Measurements from ENCODE around the gene FLCN.
"Not testable (repeated sequence)": the region's sequence is repeated elsewhere in the genome, so short reads cannot be mapped to it uniquely, and the experiment has no call there.

Gene FLCN
- total RNA-seq: 23.9 to 59.1 reads per million in 2 experiments

GRCh38 chr17:17237026-17237799 lies at the start of gene FLCN:
TSS of gene FLCN (minus strand) at chr17:17237168. CDS start at chr17:17228137, 9,031 bp downstream.
- DNase-seq (ENCODE audit: low read depth): peak; percentile 89

- DNase-seq (ENCODE audit: low read depth): no peak
Measured at GRCh38 chr17:17285951-17286350, 49.0 kb upstream of the FLCN start.

- DNase-seq (ENCODE audit: low read depth): peak; percentile 97
Measured at GRCh38 chr17:17280613-17281549, 43.9 kb upstream of the FLCN start, which contains the start of gene COPS3. TSS of gene COPS3 (minus strand) at chr17:17281246. CDS start at chr17:17281186, 60 bp downstream.

GRCh38 chr17:17279316-17279715 lies 42.3 kb upstream of the FLCN start:
- no peak for DNase-seq (ENCODE audit: low read depth)

GRCh38 chr17:17277431-17277830 lies 40.5 kb upstream of the FLCN start:
- not testable (repeated sequence) for DNase-seq (ENCODE audit: low read depth)

GRCh38 chr17:17275971-17276370 lies 39.0 kb upstream of the FLCN start:
- no peak for DNase-seq (ENCODE audit: low read depth)

GRCh38 chr17:17269926-17270773 lies 33.2 kb upstream of the FLCN start:
- DNase-seq (ENCODE audit: low read depth): no peak

- no peak for DNase-seq (ENCODE audit: low read depth)
Measured at GRCh38 chr17:17264430-17264829, 27.5 kb upstream of the FLCN start.

GRCh38 chr17:17258998-17259397 lies 22.0 kb upstream of the FLCN start:
- no peak for DNase-seq (ENCODE audit: low read depth)

GRCh38 chr17:17258011-17258410 lies 21.0 kb upstream of the FLCN start:
- no peak for DNase-seq (ENCODE audit: low read depth)

GRCh38 chr17:17256316-17256715 lies 19.3 kb upstream of the FLCN start:
- no peak for DNase-seq (ENCODE audit: low read depth)

GRCh38 chr17:17255689-17256088 lies 18.7 kb upstream of the FLCN start:
- not testable (repeated sequence) for DNase-seq (ENCODE audit: low read depth)

- DNase-seq (ENCODE audit: low read depth): no peak
Measured at GRCh38 chr17:17254036-17254435, 17.1 kb upstream of the FLCN start.

GRCh38 chr17:17253406-17253805 lies 16.4 kb upstream of the FLCN start:
- DNase-seq (ENCODE audit: low read depth): no peak

- no peak for DNase-seq (ENCODE audit: low read depth)
Measured at GRCh38 chr17:17252149-17252661, 15.2 kb upstream of the FLCN start.

- no peak for DNase-seq (ENCODE audit: low read depth)
Measured at GRCh38 chr17:17246879-17247278, 9.9 kb upstream of the FLCN start.

- no peak for DNase-seq (ENCODE audit: low read depth)
Measured at GRCh38 chr17:17243163-17243562, 6.2 kb upstream of the FLCN start.

- no peak for DNase-seq (ENCODE audit: low read depth)
Measured at GRCh38 chr17:17242246-17242645, 5.3 kb upstream of the FLCN start.

- no peak for DNase-seq (ENCODE audit: low read depth)
Measured at GRCh38 chr17:17241656-17242055, 4.7 kb upstream of the FLCN start.

- no peak for DNase-seq (ENCODE audit: low read depth)
Measured at GRCh38 chr17:17239832-17240231, 2.9 kb upstream of the FLCN start.

GRCh38 chr17:17236295-17237025 lies 508 bp downstream of the FLCN start:
- DNase-seq (ENCODE audit: low read depth): no peak

Measured in T follicular helper cell (primary cell).